A375 (cell line): ENCODE measurements around the gene AP4M1. TPM values are rescaled to one million over a fixed set of nuclear protein-coding genes. Genes with fewer than 3 reads are reported as not detected.

Experiments used
- small RNA-seq: library from RNA; depleted of rRNA; stranded (forward); fragments of <200 nt; gene quantifications from one replicate; pipeline ENCODE3, GENCODE V24; 2014
- total RNA-seq: library from RNA; depleted of rRNA; stranded (reverse); fragments of >200 nt; shearing (Covaris generic); gene quantifications from 2 replicates; pipeline ENCODE4 v1.2.3, GENCODE V29; 2014; rRNA removed

AP4M1 gene, protein sequence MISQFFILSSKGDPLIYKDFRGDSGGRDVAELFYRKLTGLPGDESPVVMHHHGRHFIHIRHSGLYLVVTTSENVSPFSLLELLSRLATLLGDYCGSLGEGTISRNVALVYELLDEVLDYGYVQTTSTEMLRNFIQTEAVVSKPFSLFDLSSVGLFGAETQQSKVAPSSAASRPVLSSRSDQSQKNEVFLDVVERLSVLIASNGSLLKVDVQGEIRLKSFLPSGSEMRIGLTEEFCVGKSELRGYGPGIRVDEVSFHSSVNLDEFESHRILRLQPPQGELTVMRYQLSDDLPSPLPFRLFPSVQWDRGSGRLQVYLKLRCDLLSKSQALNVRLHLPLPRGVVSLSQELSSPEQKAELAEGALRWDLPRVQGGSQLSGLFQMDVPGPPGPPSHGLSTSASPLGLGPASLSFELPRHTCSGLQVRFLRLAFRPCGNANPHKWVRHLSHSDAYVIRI
- 22.2 and 36.8 TPM in 2 replicates for total RNA-seq

DNA sequence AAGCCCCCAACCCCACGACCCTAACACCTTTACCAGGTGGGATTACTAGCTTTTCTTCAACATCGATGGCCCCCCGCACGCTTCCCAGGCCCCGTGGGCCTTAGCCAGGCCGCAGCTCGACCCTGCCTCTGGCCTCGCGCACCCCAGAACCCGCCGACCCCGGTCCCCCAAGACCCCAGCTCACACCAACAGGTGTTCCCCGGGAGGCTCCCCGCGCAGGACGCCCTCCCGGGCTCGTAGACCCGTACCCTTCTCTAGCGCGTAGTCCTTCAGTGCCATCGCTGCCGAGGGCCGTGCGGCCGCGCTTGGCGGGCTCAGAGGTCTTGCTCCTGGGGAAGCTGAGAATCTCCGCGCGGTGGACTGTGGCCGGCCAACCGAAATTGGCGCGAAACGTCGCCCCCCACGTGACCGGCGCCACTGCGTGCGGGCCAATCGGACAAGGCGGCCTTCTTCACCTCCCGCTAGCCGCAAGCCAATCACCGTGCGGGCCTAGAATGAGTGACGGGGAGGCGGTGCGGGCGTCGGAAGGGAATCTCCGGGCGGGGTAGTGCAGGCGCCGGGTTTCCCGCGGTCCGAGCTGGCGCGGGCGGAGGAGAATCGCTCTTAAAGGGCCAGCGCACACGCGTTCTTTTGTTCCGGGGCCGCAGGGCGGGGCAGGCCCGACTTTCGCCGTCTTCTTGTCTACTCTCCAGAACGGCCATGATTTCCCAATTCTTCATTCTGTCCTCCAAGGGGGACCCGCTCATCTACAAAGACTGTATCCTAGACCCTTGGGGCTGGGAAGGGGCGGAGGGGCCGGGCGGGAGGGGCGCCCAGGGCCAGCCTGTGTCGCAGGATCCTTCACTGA, at the start of gene AP4M1, which contains the start of gene MCM7:
AP4M1 (plus strand) TSS at position 628 of the 847 bp plus-strand sequence; CDS start at position 700, 72 bp downstream.
MCM7 (minus strand) TSS at position 382 of the 847 bp plus-strand sequence; CDS start at position 279, 103 bp downstream.

GRCh38 chr7:100081535-100082102, 19.8 kb upstream of the AP4M1 start, which contains the start of gene ZNF3:
Gene ZNF3, minus strand, starts transcription at chr7:100081723. Its CDS starts 4,366 bp downstream, at chr7:100077357.

DNA sequence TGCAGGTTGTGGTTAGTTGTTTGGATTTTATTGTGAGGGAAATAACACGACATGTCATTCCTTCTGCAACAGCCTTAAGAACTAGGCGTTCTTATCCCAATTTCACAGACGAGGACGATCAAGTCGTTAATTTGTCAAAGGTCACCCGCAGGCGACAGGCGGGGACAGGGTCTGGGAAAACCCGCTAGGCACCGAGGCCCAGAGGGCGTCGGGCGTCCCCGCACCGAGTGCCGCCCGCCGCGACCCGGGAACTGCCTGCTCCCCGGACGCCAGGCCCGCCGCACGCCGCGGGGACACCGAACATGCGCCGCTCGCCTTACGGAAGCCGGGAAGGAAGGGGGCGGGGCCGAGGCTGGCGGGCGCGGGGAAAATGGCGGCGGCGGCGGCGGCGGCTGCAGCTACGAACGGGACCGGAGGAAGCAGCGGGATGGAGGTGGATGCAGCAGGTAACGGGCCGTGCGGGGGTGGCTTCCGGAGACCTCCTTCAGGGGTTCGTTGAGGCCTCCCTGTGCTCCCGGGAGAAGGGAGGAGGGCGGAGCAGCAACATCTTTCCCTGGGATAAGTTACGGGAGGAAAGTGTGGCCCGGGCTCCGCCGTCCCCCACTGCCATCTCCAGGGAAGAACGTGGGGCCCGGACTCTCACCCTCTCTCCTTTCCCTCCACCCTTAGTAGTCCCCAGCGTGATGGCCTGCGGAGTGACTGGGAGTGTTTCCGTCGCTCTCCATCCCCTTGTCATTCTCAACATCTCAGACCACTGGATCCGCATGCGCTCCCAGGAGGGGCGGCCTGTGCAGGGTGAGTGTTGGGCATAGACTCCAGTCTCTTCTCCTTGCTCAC, 12.6 kb upstream of the AP4M1 start, which contains the start of gene COPS6:
COPS6 (plus strand) TSS at position 349 of the 837 bp plus-strand sequence; CDS start at position 371, 22 bp downstream.

DNA sequence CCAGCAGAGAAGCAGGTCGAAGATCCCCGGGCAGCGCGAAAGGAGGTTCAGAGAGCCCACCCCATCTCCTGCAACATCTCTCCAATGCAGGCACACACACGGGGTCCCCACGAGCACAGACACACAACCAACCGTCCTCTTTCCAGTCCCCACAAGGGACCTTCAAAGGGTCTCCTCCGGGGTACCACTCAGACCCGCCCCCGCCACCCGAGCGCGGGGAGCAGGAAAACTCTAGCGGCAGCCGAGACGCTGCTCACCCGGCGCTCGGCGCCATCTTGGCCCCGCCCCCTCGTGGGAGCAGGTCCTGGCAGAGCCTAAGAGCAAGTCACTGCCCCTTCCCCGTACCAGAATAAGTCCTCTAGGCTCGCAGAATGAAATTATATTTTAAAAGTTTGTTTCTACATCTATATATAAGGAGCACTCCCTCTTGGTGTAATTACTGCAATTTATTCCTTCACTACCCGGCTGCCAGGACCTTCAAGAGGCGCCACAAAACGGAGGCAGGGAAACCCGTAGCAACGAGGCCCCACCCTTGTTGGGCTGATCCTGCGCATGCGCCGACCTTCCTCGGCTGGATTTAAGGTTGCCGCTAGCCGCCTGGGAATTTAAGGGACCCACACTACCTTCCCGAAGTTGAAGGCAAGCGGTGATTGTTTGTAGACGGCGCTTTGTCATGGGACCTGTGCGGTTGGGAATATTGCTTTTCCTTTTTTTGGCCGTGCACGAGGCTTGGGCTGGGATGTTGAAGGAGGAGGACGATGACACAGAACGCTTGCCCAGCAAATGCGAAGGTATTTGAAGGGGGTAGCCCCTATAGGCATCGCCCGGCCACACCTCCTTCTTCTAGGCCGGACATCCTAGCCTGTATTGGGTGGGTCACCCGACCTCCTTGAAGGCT, 17.9 kb downstream of the AP4M1 start, which contains the start of the genes CNPY4 and TAF6:
CNPY4 (plus strand) TSS at position 563 of the 898 bp plus-strand sequence; CDS start at position 674, 111 bp downstream.
TAF6 (minus strand) TSS at position 287 of the 898 bp plus-strand sequence. CDS start 5,149 bp downstream, outside the sequence.

GRCh38 chr7:100126931-100127865, 25.8 kb downstream of the AP4M1 start, which contains the start of gene MBLAC1:
Gene MBLAC1, plus strand, starts transcription at chr7:100126967. Its CDS starts 429 bp downstream, at chr7:100127396.

GRCh38 chr7:100148559-100149328, 47.3 kb downstream of the AP4M1 start, which contains the start of gene LAMTOR4:
Gene LAMTOR4, plus strand, starts transcription at chr7:100148918. Its CDS starts 55 bp downstream, at chr7:100148973.

Small RNA genes within 50 kb of the gene (small RNA-seq; reads per million reads assigned to genes)
- gene MIR106B (14.2 reads per million, percentile 91 among the genes with 10 or more reads in this experiment), gene MIR25 (163 reads per million, percentile 97 among the genes with 10 or more reads in this experiment), gene MIR93 (32.4 reads per million, percentile 94 among the genes with 10 or more reads in this experiment)

Other genes with a start within 250 kb of the AP4M1 start
- not detected in 2 replicates for gene OR2AE1, start 224.6 kb upstream of the AP4M1 start, total RNA-seq
- gene TRIM4, start 182.1 kb upstream of the AP4M1 start, total RNA-seq: 23.1 and 23.5 TPM in 2 replicates
- gene GJC3, start 172.0 kb upstream of the AP4M1 start, total RNA-seq: 0.32 TPM in 1 of 2 replicates, not detected in the other
- gene AZGP1, start 125.6 kb upstream of the AP4M1 start, total RNA-seq: 24.6 and 29.4 TPM in 2 replicates
- gene ZKSCAN1, start 86.0 kb upstream of the AP4M1 start, total RNA-seq: 23.1 and 27.5 TPM in 2 replicates
- 11.2 and 14.6 TPM in 2 replicates for gene ZSCAN21, start 51.9 kb upstream of the AP4M1 start, total RNA-seq
- 28.2 and 28.8 TPM in 2 replicates for gene ZNF3, start 19.9 kb upstream of the AP4M1 start, total RNA-seq
- gene COPS6, start 12.7 kb upstream of the AP4M1 start, total RNA-seq: 98.4 and 100 TPM in 2 replicates
- 387 and 408 TPM in 2 replicates for gene MCM7, start 246 bp upstream of the AP4M1 start, total RNA-seq
- 37.5 and 39.6 TPM in 2 replicates for gene TAF6, start 17.7 kb downstream of the AP4M1 start, total RNA-seq
- 17.3 and 20.6 TPM in 2 replicates for gene CNPY4, start 18.0 kb downstream of the AP4M1 start, total RNA-seq
- 4.8 and 6.3 TPM in 2 replicates for gene MBLAC1, start 25.3 kb downstream of the AP4M1 start, total RNA-seq
- 172 and 196 TPM in 2 replicates for gene LAMTOR4, start 47.3 kb downstream of the AP4M1 start, total RNA-seq
- 17.1 and 26.5 TPM in 2 replicates for gene TRAPPC14, start 57.1 kb downstream of the AP4M1 start, total RNA-seq
- 1.6 and 2.2 TPM in 2 replicates for gene GAL3ST4, start 67.0 kb downstream of the AP4M1 start, total RNA-seq
- 0.72 and 1.2 TPM in 2 replicates for gene GPC2, start 75.7 kb downstream of the AP4M1 start, total RNA-seq
- gene STAG3, start 76.3 kb downstream of the AP4M1 start, total RNA-seq: 0.45 and 1.2 TPM in 2 replicates
- gene PVRIG, start 118.3 kb downstream of the AP4M1 start, total RNA-seq: not detected in 2 replicates
- not detected in 2 replicates for gene SPDYE3, start 206.1 kb downstream of the AP4M1 start, total RNA-seq